LNCaP clone FGC (cell line): ENCODE results near the gene SPRTN.
A peak's percentile ranks its signal among the peaks of the same experiment; 100 is the strongest.
"Not testable (repeated sequence)": the region's sequence is repeated elsewhere in the genome, so short reads cannot be mapped to it uniquely, and the experiment has no call there.

Experiments
- DNase-seq: peaks from one replicate; pipeline ENCODE4 v3.0.0-alpha.2; 2011; ENCODE audit warnings: low read depth
- H3K4me3 ChIP-seq: 2 replicates; pipeline ENCODE4 v1.5.1; 2011; ENCODE audit warnings: mild to moderate bottlenecking, low read depth, low read length, control low read depth
- CTCF ChIP-seq: IDR thresholded peaks from 2 replicates; pipeline ENCODE4 v1.5.1; 2012; ENCODE audit warnings: mild to moderate bottlenecking; ENCODE audit not compliant: control insufficient read depth, insufficient read depth; ENCODE audit errors: extremely low read depth

SPRTN gene

GRCh38 chr1:231335663-231336602, 2.2 kb upstream of the SPRTN start:
- no peak for TF ChIP-seq CTCF
- H3K4me3 ChIP-seq, result peak overlapping the region; percentile 98
- no peak for DNase-seq

- peak overlapping the region; percentile 98 for H3K4me3 ChIP-seq
- DNase-seq, result no peak
- no peak for TF ChIP-seq CTCF
Measured at GRCh38 chr1:231337043-231337471, 1.0 kb upstream of the SPRTN start.

- peak; percentile 94 for DNase-seq
- no peak for TF ChIP-seq CTCF
- H3K4me3 ChIP-seq, result peak within 1 kb of the TSS; percentile 98
Measured at GRCh38 chr1:231337472-231338269, 422 bp upstream of the SPRTN start, which contains the start of gene EXOC8. TSS of gene EXOC8 (minus strand) at chr1:231337852. CDS start at chr1:231337745, 107 bp downstream.

- TF ChIP-seq CTCF, result no peak
- no peak for DNase-seq
- H3K4me3 ChIP-seq, result no peak overlapping the region
Measured at GRCh38 chr1:231340328-231341013, 2.4 kb downstream of the SPRTN start.

- no peak for TF ChIP-seq CTCF
- no peak overlapping the region for H3K4me3 ChIP-seq
- no peak for DNase-seq
Measured at GRCh38 chr1:231347961-231348360, 9.9 kb downstream of the SPRTN start.

- no peak for TF ChIP-seq CTCF
- DNase-seq, result no peak
- H3K4me3 ChIP-seq, result no peak overlapping the region
Measured at GRCh38 chr1:231348442-231348841, 10.3 kb downstream of the SPRTN start.

- not testable (repeated sequence) for H3K4me3 ChIP-seq, DNase-seq
Measured at GRCh38 chr1:231348856-231349255, 10.8 kb downstream of the SPRTN start.
